Fibroblast of skin of scalp (primary cell): ENCODE measurements around the gene GTPBP3.
A peak's percentile ranks its signal among the peaks of the same experiment; 100 is the strongest.
"Not testable (repeated sequence)": the region's sequence is repeated elsewhere in the genome, so short reads cannot be mapped to it uniquely, and the experiment has no call there.

Source experiments
- DNase-seq: peaks from one replicate; pipeline ENCODE4 v3.0.0-alpha.2; 2013

GTPBP3 gene

DNA sequence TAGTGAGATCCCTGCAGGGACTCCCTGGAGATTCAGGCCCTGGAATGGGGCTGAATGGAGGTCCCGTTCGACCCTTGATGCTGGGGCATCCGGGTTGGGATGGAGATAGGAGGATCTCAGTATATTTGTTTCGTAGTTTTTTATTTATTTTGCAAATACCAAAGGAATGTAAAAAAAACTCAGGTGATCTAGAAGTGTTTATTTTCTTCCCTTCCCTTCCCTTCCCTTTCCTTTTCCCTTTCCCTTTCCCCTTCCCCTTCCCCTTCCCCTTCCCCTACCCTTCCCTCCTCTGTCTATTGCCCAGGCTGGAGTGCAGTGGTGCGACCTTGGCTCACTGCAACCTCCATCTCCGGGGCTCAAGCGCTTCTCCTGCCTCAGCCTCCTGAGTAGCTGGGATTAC is 4.5 kb downstream of the GTPBP3 start:
- DNase-seq = no peak

DNA sequence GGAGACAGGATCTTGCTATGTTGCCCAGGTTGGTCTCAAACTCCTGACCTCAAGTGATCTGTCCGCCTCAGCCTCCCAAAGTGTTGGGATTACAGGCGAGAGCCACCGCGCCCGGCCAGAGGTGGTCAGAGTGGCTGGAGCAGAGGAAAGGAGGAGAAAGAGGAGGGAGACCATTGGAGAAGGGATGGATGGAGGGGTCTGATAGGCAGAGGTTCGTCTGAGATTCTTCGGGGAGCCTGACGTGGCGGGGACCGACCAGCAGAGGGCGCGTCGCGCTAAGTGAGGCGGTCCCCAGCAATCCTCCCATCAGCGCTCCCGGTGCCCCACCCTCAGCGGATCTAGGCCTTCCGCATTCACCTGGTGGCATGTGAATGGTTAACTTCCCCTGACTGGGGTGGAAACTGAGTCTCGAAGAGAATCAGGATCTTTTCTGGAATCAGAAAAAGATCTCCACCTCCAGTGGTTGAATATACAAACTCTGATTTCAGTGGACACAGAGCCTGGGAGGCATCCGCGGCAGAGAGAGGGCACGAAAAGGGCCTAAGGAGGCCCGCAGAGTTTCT is 8.8 kb downstream of the GTPBP3 start:
- DNase-seq = peak; percentile 64

GRCh38 chr19:17347361-17347760 is 10.0 kb downstream of the GTPBP3 start:
- no peak for DNase-seq

- no peak for DNase-seq
Measured at GRCh38 chr19:17347877-17348276, 10.5 kb downstream of the GTPBP3 start.

DNA sequence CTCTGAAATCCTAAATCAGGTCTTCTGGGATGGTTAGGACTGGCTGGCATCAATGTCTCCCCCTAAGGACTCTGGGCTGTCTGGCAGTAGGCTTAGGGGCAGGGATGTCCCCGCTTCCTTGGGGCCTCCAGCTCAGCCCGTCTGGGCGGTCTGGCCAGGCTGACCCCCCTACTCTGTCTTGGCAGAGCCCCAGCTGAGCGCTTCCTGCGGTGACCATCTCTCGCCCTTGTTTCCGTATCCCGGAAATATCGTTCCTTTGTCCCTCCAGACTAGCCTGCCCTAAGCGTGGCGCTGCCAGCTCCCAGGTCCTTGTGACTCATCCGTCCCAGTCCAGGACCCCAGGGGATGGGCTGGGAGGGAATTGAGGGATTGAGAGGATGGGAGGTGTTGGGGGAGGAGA is 11.3 kb downstream of the GTPBP3 start:
- peak; percentile 80 for DNase-seq

DNA sequence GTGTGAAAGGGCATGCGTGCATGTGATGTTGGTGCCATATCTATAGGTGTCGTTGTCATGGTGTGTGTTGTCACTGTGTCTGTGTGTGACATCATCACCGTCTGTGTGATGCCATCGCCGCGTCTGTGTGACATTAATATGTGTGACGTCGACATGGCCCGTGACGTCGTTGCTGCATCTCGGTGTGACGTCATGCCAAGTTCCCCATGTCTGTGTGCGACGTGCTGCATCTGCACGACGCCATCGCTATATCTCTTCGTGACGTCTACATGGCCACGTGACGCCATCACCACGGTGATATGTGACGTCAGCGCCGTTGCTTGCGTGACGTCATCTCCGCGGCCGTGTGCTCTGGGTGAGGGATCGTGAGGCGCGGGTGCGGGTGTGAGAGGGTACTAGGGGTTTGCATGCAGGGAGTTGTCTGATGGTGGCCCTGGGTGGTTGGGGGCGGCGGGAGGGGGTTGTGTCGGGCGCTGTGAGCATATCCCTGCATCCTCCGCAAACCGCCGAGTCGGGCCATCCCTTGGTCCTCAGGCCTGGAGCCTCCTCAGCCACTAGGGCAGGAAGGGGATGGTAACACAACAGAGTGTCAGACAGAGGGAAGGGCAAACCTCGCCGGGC is 14.6 kb downstream of the GTPBP3 start:
- DNase-seq = no peak

- no peak for DNase-seq
Measured at GRCh38 chr19:17352608-17353280, 15.4 kb downstream of the GTPBP3 start.

DNA sequence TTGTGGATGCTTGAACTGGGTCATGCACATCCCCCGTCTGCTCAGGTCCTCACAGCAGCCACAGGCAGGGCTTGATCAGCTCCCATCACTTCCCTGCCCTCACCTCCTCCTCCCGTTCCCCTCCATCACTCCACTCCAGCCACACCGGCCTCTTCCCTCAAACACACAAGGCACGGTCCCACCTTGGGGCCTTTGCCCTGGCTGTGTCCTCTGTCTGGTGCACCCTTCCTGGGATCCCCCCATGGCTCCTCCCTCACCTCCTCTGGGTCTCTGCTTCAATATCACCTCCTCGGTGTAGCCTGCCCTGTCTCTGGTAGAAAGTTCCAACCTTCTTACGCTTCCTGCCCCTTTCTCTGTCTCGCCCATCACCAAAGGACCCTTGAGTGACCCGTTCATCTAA is 16.0 kb downstream of the GTPBP3 start:
- DNase-seq = no peak

GRCh38 chr19:17357078-17357666 is 19.8 kb downstream of the GTPBP3 start:
- no peak for DNase-seq

DNA sequence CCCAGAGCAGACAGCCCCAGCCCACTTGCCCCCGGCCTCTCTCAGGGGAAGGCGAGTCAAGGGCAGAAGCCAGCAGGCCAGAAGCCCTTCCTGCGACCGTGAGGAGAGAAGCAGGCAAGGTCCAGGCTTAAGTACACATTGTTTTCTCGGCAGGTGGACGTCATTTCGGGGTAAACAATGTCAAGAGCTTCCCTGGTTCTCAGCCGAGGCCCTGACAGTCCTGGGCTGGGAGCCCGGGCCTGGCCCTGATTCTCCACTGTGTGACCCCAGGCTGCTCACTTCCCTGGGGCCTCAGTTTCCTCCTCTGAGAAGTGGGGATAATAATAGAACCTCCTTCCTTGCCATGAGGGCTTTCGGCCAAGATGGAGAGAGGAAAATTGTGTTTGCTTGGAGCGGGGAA is 20.4 kb downstream of the GTPBP3 start:
- DNase-seq = no peak

DNA sequence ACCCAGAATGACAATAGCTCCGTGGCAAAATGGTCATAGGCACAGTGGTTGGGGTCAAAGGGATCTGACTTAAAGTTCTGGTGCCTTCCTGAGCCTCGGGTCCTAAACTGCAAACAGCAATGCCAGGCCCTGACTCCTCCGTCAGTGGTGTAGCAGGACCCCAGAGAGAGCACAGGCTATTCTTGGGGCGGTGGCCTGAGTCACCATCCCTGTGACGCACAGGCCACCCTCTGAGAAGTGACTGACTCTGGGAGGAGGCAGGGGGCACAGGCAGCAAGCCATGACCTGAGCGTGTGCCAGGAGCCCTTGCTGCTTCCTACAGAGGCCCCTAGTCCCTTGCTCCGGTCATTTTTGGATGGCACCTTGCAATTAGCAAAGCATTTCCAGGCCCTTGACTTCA is 21.0 kb downstream of the GTPBP3 start:
- peak; percentile 55 for DNase-seq

DNA sequence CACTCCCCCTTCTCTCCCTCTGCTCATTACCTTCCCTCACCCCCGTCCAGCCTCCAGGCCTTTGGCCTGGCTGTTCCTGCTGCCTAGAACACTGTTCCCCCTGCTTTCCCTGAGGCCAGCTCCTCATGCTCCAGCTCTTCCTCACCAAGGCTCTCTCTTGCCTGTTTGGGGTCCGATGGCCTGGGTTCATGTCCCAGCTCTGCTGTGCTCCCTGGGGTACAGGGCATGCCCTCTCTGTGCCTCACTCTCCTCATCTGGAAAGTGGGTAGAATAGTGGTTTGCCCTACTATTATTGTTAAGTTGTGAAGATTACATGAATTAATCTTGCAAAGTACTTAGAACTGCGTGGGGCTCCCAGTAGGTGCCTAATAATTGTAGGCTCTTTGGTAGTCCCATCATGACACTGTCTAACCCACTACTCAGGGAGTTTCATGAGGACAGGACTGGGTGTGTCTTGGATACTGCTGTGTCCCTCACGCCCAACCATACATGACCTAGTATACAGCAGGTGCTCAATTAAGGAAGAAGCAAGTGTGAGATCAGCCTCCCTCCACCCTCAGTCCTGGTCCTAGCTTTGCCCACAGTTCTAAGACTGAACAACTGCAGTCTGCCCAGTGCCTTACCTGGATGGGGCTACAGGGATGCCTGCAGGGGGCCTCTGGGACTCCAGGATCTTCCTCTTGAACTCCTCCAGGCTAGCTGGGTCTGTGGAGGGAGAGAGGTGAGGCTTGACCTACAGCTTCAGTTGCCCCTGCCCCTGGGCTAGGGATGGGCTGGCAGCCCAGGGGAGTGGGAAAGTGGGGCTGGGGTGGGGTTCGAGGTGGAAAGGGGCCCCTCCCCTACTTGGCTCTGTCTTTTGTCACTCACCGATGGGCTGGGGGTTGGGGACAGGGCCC is 22.8 kb downstream of the GTPBP3 start:
- DNase-seq = no peak

GRCh38 chr19:17363852-17364605 is 26.7 kb downstream of the GTPBP3 start:
- DNase-seq = not testable (repeated sequence)

GRCh38 chr19:17365361-17365760 is 28.0 kb downstream of the GTPBP3 start:
- DNase-seq = no peak

- DNase-seq = peak; percentile 27
Measured at GRCh38 chr19:17370026-17370587, 32.8 kb downstream of the GTPBP3 start.

GRCh38 chr19:17376935-17377600 is 39.7 kb downstream of the GTPBP3 start, which contains the start of gene PLVAP:
PLVAP (minus strand) TSS chr19:17377342; CDS start chr19:17377288, 54 bp downstream.
- no peak for DNase-seq

- DNase-seq = no peak
Measured at GRCh38 chr19:17378271-17378670, 40.9 kb downstream of the GTPBP3 start.

DNA sequence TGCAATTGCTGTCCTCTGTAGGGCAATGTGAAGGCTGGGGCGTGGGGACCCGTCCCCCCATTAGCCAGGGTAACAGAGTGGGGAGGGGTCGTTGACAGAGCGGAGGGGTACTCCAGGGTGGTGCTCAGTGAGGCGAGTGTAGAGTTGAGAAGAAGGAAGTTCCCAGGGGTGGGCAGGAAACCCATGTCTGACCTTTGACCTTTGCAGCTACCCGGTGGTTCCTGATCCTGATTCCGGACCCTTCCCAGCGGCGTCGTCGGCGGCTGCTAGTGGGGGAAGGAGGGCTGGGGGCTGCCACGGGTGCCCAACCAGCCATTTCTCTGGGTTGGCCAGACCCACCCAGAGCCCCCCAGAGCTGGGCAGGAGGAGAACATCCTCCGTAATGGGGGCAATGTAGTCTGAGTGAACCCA is 41.9 kb downstream of the GTPBP3 start:
- DNase-seq = no peak

DNA sequence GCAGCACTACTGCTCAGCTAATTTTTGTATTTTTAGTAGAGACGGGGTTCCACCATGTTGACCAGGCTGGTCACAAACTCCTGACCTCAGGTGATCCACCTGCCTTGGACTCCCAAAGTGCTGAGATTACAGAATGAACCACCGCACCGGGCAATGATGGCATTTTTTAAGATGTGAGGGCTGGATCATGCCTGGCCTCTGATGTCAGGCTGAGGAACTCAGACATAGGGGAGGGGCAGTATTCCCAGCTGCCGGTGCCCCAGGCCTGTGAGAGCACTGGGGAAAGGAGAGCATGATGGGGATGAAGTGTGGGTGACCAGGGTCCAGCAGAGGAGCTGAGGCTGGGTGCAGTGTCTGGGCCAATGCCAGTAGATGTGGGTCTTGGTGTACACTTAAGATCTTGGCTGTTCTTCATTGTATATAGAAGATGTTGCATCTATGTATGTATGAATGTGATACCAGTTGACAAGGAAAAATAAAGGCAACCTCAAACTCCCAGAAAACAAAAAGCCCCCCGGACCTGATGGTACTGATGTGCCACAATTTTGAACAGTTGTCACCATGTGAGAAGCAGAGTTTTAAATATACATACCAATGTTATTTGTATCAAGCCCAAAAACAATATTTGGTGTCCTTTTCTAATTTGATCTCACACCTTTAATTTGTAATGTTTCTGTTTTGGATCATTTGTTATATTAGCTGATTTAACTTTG is 43.2 kb downstream of the GTPBP3 start:
- no peak for DNase-seq
